Naive thymus-derived CD4-positive, alpha-beta T cell (primary cell): Measurements from ENCODE around the gene BTD. TPM values are rescaled to one million over a fixed set of nuclear protein-coding genes. Genes with fewer than 3 reads are reported as not detected.
"Not testable (repeated sequence)": the region's sequence is repeated elsewhere in the genome, so short reads cannot be mapped to it uniquely, and the experiment has no call there.

ENCODE experiments used
- ATAC-seq: fragments of 150-1000 bp; cut with Tn5 transposase; 2 replicates; pipeline ENCODE4 v1.10.0; 2021; ENCODE audit warnings: mild to moderate bottlenecking, moderate library complexity
- CTCF ChIA-PET: fragments of 350-600 bp; sonication (Branson Sonifier 250); formaldehyde crosslinking; loops from one replicate; lab custom pipeline; 2021; ENCODE audit warnings: antibody characterized with exemption; lab: Charles Lee
- POLR2A ChIA-PET: fragments of 350-600 bp; sonication (Branson Sonifier 250); formaldehyde crosslinking; loops from one replicate; lab custom pipeline; 2021; ENCODE audit warnings: antibody characterized with exemption, inconsistent platforms; lab: Charles Lee
- DNase-seq, 9 donors: peaks; one replicate each; pipeline versions ENCODE4 v3.0.0 to v3.0.0-alpha.2; 2020 to 2022; ENCODE audit warnings: mixed read lengths in 1 of 9
- H3K27ac ChIP-seq: one replicate; pipeline ENCODE4 v1.7.0; 2013; ENCODE audit warnings: mild to moderate bottlenecking, low read depth, low read length, moderate library complexity
- H3K27me3 ChIP-seq, 2 donors: one replicate each; pipeline ENCODE4 v1.7.0; 2013; ENCODE audit warnings: low read length in 2 of 2, mild to moderate bottlenecking in 2 of 2, moderate library complexity in 2 of 2; ENCODE audit not compliant: control insufficient read depth in 2 of 2, insufficient read depth in 2 of 2
- H3K36me3 ChIP-seq, 3 experiments: 1 replicate in 2 of 3; 2 replicates in 1 of 3; pipeline ENCODE4 v1.7.0; 2013; ENCODE audit warnings: low read length in 3 of 3, mild to moderate bottlenecking in 3 of 3, moderate library complexity in 1 of 3; ENCODE audit not compliant: insufficient read depth in 3 of 3, control insufficient read depth in 2 of 3
- H3K4me1 ChIP-seq, 2 donors: one replicate each; pipeline ENCODE4 v1.7.0; 2013; ENCODE audit warnings: low read length in 2 of 2, mild to moderate bottlenecking in 2 of 2, moderate library complexity in 1 of 2; ENCODE audit not compliant: control insufficient read depth in 2 of 2, insufficient read depth in 2 of 2
- H3K4me3 ChIP-seq: 2 replicates; pipeline ENCODE4 v1.7.0; 2013; ENCODE audit warnings: mild to moderate bottlenecking, low read length
- H3K9me3 ChIP-seq, 3 experiments: 1 replicate in 2 of 3; 2 replicates in 1 of 3; pipeline ENCODE4 v1.7.0; 2013; ENCODE audit warnings: low read length in 3 of 3; ENCODE audit not compliant: control insufficient read depth in 2 of 3
- H3K27ac Mint-ChIP-seq, 9 donors: one replicate each; pipeline ENCODE4 v1.8.0; 2020 to 2022; ENCODE audit warnings: mixed read lengths in 9 of 9, mild to moderate bottlenecking in 8 of 9, moderate library complexity in 5 of 9, inconsistent platforms in 2 of 9
- H3K27me3 Mint-ChIP-seq, 5 donors: one replicate each; pipeline ENCODE4 v1.8.0; 2021 to 2022; ENCODE audit warnings: mixed read lengths in 5 of 5, mild to moderate bottlenecking in 1 of 5
- H3K36me3 Mint-ChIP-seq, 5 donors: one replicate each; pipeline ENCODE4 v1.8.0; 2020 to 2022; ENCODE audit warnings: mixed read lengths in 5 of 5, mild to moderate bottlenecking in 3 of 5, inconsistent platforms in 1 of 5
- H3K4me1 Mint-ChIP-seq, 7 donors: one replicate each; pipeline ENCODE4 v1.8.0; 2020 to 2022; ENCODE audit warnings: mixed read lengths in 7 of 7, mild to moderate bottlenecking in 3 of 7, inconsistent platforms in 1 of 7
- H3K4me3 Mint-ChIP-seq, 10 donors: one replicate each; pipeline ENCODE4 v1.8.0; 2020 to 2022; ENCODE audit warnings: mild to moderate bottlenecking in 10 of 10, mixed read lengths in 10 of 10, moderate library complexity in 6 of 10, inconsistent platforms in 2 of 10
- H3K9me3 Mint-ChIP-seq, 11 donors: one replicate each; pipeline ENCODE4 v1.8.0; 2020 to 2022; ENCODE audit warnings: mixed read lengths in 11 of 11, mild to moderate bottlenecking in 4 of 11, inconsistent platforms in 1 of 11, moderate library complexity in 1 of 11
- intact Hi-C, 2 donors: fragments of 100-400 bp; cut with micrococcal nuclease; formaldehyde crosslinking; loops; one replicate each; pipeline ENCODE4 v1.15.1; 2023
- polyA plus RNA-seq, 2 donors: library from polyadenylated mRNA; unstranded; fragments of 300-500 nt; fragmentation: Illumina TruSeq; gene quantifications; one replicate each; pipeline ENCODE4 v1.2.3, GENCODE V29; 2021
- total RNA-seq, 6 experiments: library from RNA in 5 of 6; stranded (reverse) in 5 of 6; gene quantifications; 1 replicate in 5 of 6; 2 replicates in 1 of 6; pipeline ENCODE4 v1.2.3 and lab custom pipeline; 2021 to 2026

The BTD gene
- total and polyA plus RNA-seq, 7 experiments from 2014 or later = 6.8 to 23.3 (median 17.0) TPM

GRCh38 chr3:15619659-15620464 lies 18.3 kb downstream of the BTD start:
- peaks cover 0 to 13% (median 0%) of the 10 kb centered on the region in 3 experiments for H3K9me3 ChIP-seq
- DNase-seq, intact Hi-C loops, CTCF ChIA-PET, H3K36me3 ChIP-seq, H3K4me3 ChIP-seq, H3K27ac Mint-ChIP-seq, POLR2A ChIA-PET, ATAC-seq, H3K27me3 Mint-ChIP-seq, H3K27ac ChIP-seq, H3K27me3 ChIP-seq: not testable (repeated sequence)
- Mint-ChIP-seq H3K36me3 (peaks cover 21 to 56% (median 45%) of the 10 kb centered on the region in 5 donors), H3K4me3 (peak overlapping the region in 1 of 10 donors; percentile 5), H3K4me1 (peaks cover 12 to 41% (median 29%) of the 10 kb centered on the region in 7 donors), H3K9me3 (peaks cover 9 to 52% (median 30%) of the 10 kb centered on the region in 11 donors)
- peaks cover 15 to 18% of the 10 kb centered on the region in 2 donors for H3K4me1 ChIP-seq

DNA sequence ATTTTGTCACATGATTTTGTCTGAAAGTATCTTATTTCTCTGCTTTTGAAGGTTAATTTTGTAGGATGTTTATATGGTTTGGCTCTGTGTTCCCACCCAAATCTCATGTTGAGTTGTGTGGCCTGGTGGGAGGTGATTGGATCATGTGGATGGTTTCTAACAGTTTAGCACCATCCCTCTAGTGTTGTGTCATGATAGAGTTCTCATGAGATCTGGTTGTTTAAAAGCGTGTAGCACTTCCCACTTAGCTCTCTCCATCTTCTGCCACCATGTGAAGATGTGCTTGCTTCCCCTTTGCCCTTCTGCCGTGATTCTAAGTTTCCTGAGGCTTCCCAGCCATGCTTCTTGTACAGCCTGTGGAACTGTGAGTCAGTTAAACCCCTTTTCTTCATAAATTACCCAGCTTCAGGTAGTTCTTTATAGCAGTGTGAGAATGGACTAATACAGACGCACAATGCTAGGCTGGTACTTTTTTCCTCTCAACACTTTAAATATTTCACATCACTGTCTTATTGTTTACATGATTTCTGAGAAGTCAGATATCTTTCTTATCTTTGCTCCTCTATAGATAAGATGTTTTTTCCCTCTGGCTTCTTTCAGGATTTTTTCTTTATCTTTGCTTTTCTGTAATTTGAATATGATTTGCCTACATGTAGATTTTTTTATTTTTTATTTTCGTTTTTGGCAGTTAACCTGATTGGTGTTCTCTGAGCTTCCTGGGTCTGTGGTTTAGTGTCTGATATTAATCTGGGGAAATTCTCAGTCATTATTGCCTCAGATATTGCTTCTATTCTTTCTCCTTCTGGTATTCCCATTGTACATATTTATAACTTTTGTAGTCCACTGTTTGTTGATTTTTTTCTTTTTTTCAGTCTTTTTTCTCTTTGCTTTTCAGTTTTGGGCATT lies 22.2 kb downstream of the BTD start:
- Mint-ChIP-seq H3K27me3 (no peaks in the 10 kb centered on the region), H3K27ac (peak overlapping the region; percentile 44 to 90 (median 84)), H3K36me3 (peaks cover 21 to 46% (median 45%) of the 10 kb centered on the region in 5 donors), H3K4me3 (peak overlapping the region; percentile 29 to 89 (median 76)), H3K4me1 (peaks cover 18 to 50% (median 41%) of the 10 kb centered on the region in 7 donors), H3K9me3 (peaks cover 9 to 51% (median 29%) of the 10 kb centered on the region in 11 donors)
- peaks cover 0 to 4% (median 0%) of the 10 kb centered on the region in 3 experiments for H3K36me3 ChIP-seq
- H3K9me3 ChIP-seq = peaks cover 0 to 13% (median 0%) of the 10 kb centered on the region in 3 experiments
- peak overlapping the region; percentile 58 for H3K4me3 ChIP-seq
- ChIA-PET POLR2A (interaction anchor here (1.1 to 1.3 kb wide), 2 partner anchors 22 to 24 kb away, joined by 3 read pairs; partner anchors contain the start of genes BTD and HACL1), CTCF (no interaction called here)
- no peaks in the 10 kb centered on the region for H3K27me3 ChIP-seq
- peaks cover 16 to 23% of the 10 kb centered on the region in 2 donors for H3K4me1 ChIP-seq
- H3K27ac ChIP-seq = peak overlapping the region; percentile 59
- peak; percentile 79 for ATAC-seq
- peak in 5 of 9 donors; percentile 10 to 38 (median 32) for DNase-seq
- intact Hi-C loops = loop anchor here in 1 of 2 donors (1.0 kb wide), 1 partner anchor 22 kb away; the partner anchor contains the start of genes BTD and HACL1

DNA sequence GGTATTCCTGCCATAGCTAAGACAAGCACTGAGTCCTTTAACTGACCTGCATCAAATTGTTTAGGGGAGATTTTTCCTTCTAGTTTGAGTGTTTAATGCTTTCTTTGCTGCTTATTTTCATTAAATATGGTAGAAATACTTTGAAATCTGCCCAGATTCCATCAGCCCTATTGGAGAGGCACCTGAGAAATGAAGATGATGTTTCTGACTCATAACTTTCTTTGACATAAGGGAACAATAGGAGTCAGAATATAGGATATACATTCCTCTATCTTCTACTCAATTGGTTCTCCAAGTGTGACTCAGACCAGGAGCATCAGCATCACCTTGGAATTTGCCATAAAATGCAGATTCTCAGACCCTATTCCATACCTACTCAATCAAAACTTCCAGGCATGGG lies 27.4 kb downstream of the BTD start:
- Mint-ChIP-seq H3K4me1 (peaks cover 19 to 53% (median 45%) of the 10 kb centered on the region in 7 donors), H3K27ac (no peak overlapping the region), H3K4me3 (no peak overlapping the region), H3K9me3 (peaks cover 0 to 3% (median 0%) of the 10 kb centered on the region in 11 donors), H3K27me3 (no peaks in the 10 kb centered on the region), H3K36me3 (peaks cover 0 to 15% (median 8%) of the 10 kb centered on the region in 5 donors)
- ATAC-seq (no peak), DNase-seq (no peak)
- Histone ChIP-seq H3K4me3 (no peak overlapping the region), H3K36me3 (no peaks in the 10 kb centered on the region), H3K27me3 (no peaks in the 10 kb centered on the region), H3K4me1 (peaks cover 16 to 18% of the 10 kb centered on the region in 2 donors), H3K27ac (no peak overlapping the region), H3K9me3 (no peaks in the 10 kb centered on the region)
- CTCF ChIA-PET = interaction anchor here (0.6 to 1.8 kb wide), 4 partner anchors 18 to 1599 kb away, joined by 3 to 4 read pairs (median 4); no protein-coding TSS in a partner anchor
- POLR2A ChIA-PET = no interaction called here
- intact Hi-C loops = no loop called here

GRCh38 chr3:15629860-15630597 lies 28.5 kb downstream of the BTD start:
- DNase-seq = peak in 8 of 9 donors; percentile 45 to 79 (median 66)

GRCh38 chr3:15630646-15631350 lies 29.3 kb downstream of the BTD start:
- no peak overlapping the region for H3K27ac ChIP-seq
- POLR2A ChIA-PET = interaction anchor here (0.5 kb wide), 1 partner anchor 193 kb away, joined by 3 read pairs; no protein-coding TSS in a partner anchor
- H3K27me3 Mint-ChIP-seq = no peaks in the 10 kb centered on the region

More at GRCh38 chr3:15629860-15630597, 28.5 kb downstream of the BTD start:
- Histone ChIP-seq H3K36me3 (no peaks in the 10 kb centered on the region), H3K9me3 (no peaks in the 10 kb centered on the region), H3K4me1 (peaks cover 6 to 8% of the 10 kb centered on the region in 2 donors), H3K27me3 (no peaks in the 10 kb centered on the region), H3K4me3 (no peak overlapping the region), H3K27ac (no peak overlapping the region)
- H3K27me3 Mint-ChIP-seq = no peaks in the 10 kb centered on the region
- no peaks in the 10 kb centered on the region for H3K9me3 Mint-ChIP-seq
- CTCF ChIA-PET = interaction anchor here (0.6 to 2.5 kb wide), 11 partner anchors 9 to 1598 kb away, joined by 3 to 13 read pairs (median 4); partner anchors contain the start of genes BTD and HACL1
- POLR2A ChIA-PET = no interaction called here
- peak; percentile 99 for ATAC-seq
- intact Hi-C loops = loop anchor here (1.0 to 10.0 kb wide), 17 partner anchors 29 to 920 kb away; partner anchors contain the start of genes ANKRD28 (in 1 of the 2), BTD (in 1 of the 2) and HACL1 (in 1 of the 2)
- H3K4me3 Mint-ChIP-seq = peak overlapping the region in 8 of 10 donors; percentile 33 to 71 (median 61)
- peaks cover 14 to 49% (median 34%) of the 10 kb centered on the region in 7 donors for H3K4me1 Mint-ChIP-seq
- peaks cover 0 to 19% (median 7%) of the 10 kb centered on the region in 5 donors for H3K36me3 Mint-ChIP-seq
- peak overlapping the region in 1 of 9 donors; percentile 62 for H3K27ac Mint-ChIP-seq

More at GRCh38 chr3:15630646-15631350, 29.3 kb downstream of the BTD start:
- peaks cover 6 to 8% of the 10 kb centered on the region in 2 donors for H3K4me1 ChIP-seq
- DNase-seq (no peak), ATAC-seq (no peak)
- no peaks in the 10 kb centered on the region for H3K27me3 ChIP-seq
- Mint-ChIP-seq H3K4me3 (peak overlapping the region in 8 of 10 donors; percentile 33 to 71 (median 61)), H3K27ac (peak overlapping the region in 1 of 9 donors; percentile 59), H3K4me1 (peaks cover 15 to 46% (median 34%) of the 10 kb centered on the region in 7 donors), H3K9me3 (no peaks in the 10 kb centered on the region), H3K36me3 (peaks cover 0 to 20% (median 7%) of the 10 kb centered on the region in 5 donors)
- intact Hi-C loops = loop anchor here (1.0 to 10.0 kb wide), 17 partner anchors 30 to 920 kb away; partner anchors contain the start of genes ANKRD28 (in 1 of the 2), BTD (in 1 of the 2) and HACL1 (in 1 of the 2)
- no peak overlapping the region for H3K4me3 ChIP-seq
- CTCF ChIA-PET = interaction anchor here (0.6 to 2.5 kb wide), 9 partner anchors 8 to 182 kb away, joined by 3 to 13 read pairs (median 4); partner anchors contain the start of genes BTD and HACL1
- no peaks in the 10 kb centered on the region for H3K36me3 ChIP-seq
- no peaks in the 10 kb centered on the region for H3K9me3 ChIP-seq
